IMR-90 (cell line): ENCODE results near the gene PPM1H. TPM values are rescaled to one million over a fixed set of nuclear protein-coding genes. Genes with fewer than 3 reads are reported as not detected.

Source experiments
- ATAC-seq: fragments of 200-7000 bp; cut with Tn5 transposase; 2 replicates; pipeline ENCODE4 v1.9.1; 2020; ENCODE audit warnings: low read depth, mild to moderate bottlenecking, moderate library complexity
- BruUV-seq: library from RNA; stranded (reverse); fragments of 400-500 nt; replicated peaks from 2 replicates; lab custom pipeline; 2021; lab: Mats Ljungman, UMichigan
- CTCF ChIA-PET: fragments of 300-600 bp; formaldehyde crosslinking; extraction: SDS; loops from one replicate; lab custom pipeline; 2021; ENCODE audit warnings: antibody characterized with exemption; lab: Yijun Ruan, JAX
- POLR2A ChIA-PET: fragments of 300-600 bp; sonication (Branson Sonifier 250); formaldehyde crosslinking; loops from one replicate; lab custom pipeline; 2022; ENCODE audit warnings: antibody characterized with exemption; ENCODE audit not compliant: unreplicated experiment; lab: Charles Lee
- DNase-seq: peaks from one replicate; pipeline ENCODE4 v3.0.0; 2013
- H2AFZ ChIP-seq: replicated peaks from 2 replicates; pipeline ENCODE3; 2013; ENCODE audit warnings: low read length, mild to moderate bottlenecking; ENCODE audit not compliant: poor library complexity
- H2AK5ac ChIP-seq: 2 replicates; pipeline ENCODE4 v1.6.1; 2013; ENCODE audit warnings: low read depth, low read length, inconsistent platforms
- H2AK9ac ChIP-seq: replicated peaks from 2 replicates; pipeline ENCODE3; 2013; ENCODE audit warnings: mild to moderate bottlenecking, low read depth, low read length, moderate library complexity; ENCODE audit not compliant: poor library complexity
- H2BK120ac ChIP-seq: 2 replicates; pipeline ENCODE4 v1.6.1; 2013; ENCODE audit warnings: low read depth, low read length, inconsistent platforms
- H2BK15ac ChIP-seq: 3 replicates; pipeline ENCODE4 v1.6.1; 2013; ENCODE audit warnings: low read depth, low read length, inconsistent platforms
- H2BK20ac ChIP-seq: 2 replicates; pipeline ENCODE4 v1.6.1; 2013; ENCODE audit warnings: low read depth, mild to moderate bottlenecking, inconsistent platforms, low read length, moderate library complexity
- H2BK5ac ChIP-seq: 2 replicates; pipeline ENCODE4 v1.6.1; 2013; ENCODE audit warnings: mild to moderate bottlenecking, low read depth, low read length, inconsistent platforms; ENCODE audit not compliant: poor library complexity, severe bottlenecking
- H3K14ac ChIP-seq: replicated peaks from 2 replicates; pipeline ENCODE4 v1.6.1; 2013; ENCODE audit warnings: low read depth, low read length, inconsistent platforms
- H3K18ac ChIP-seq: 2 replicates; pipeline ENCODE4 v1.6.1; 2013; ENCODE audit warnings: low read depth, low read length, control low read depth
- H3K23ac ChIP-seq: 2 replicates; pipeline ENCODE4 v1.6.1; 2013; ENCODE audit warnings: low read depth, low read length, inconsistent platforms
- H3K27ac ChIP-seq: 2 replicates; pipeline ENCODE4 v1.5.1; 2013; ENCODE audit warnings: mild to moderate bottlenecking, control low read depth, low read length; ENCODE audit not compliant: insufficient read depth
- H3K27me3 ChIP-seq: 2 replicates; pipeline ENCODE4 v1.6.1; 2013; ENCODE audit warnings: low read length; ENCODE audit not compliant: control insufficient read depth, insufficient read depth
- H3K36me3 ChIP-seq: 2 replicates; pipeline ENCODE4 v1.6.1; 2013; ENCODE audit warnings: low read length, mixed read lengths; ENCODE audit not compliant: control insufficient read depth, insufficient read depth
- H3K4ac ChIP-seq: 2 replicates; pipeline ENCODE4 v1.6.1; 2013; ENCODE audit warnings: low read depth, low read length, inconsistent platforms
- H3K4me1 ChIP-seq: 2 replicates; pipeline ENCODE4 v1.6.1; 2013; ENCODE audit warnings: low read length, mixed read lengths; ENCODE audit not compliant: control insufficient read depth, insufficient read depth
- H3K4me2 ChIP-seq: 2 replicates; pipeline ENCODE4 v1.6.1; 2013; ENCODE audit warnings: low read depth, mild to moderate bottlenecking, control low read depth, low read length, moderate library complexity
- H3K4me3 ChIP-seq: 2 replicates; pipeline ENCODE4 v1.5.1; 2013; ENCODE audit warnings: low read depth, mild to moderate bottlenecking, control low read depth, low read length, moderate library complexity; ENCODE audit not compliant: insufficient read depth
- H3K56ac ChIP-seq: 2 replicates; pipeline ENCODE4 v1.6.1; 2013; ENCODE audit warnings: low read length, inconsistent platforms; ENCODE audit not compliant: insufficient read depth; ENCODE audit errors: extremely low read depth
- H3K79me1 ChIP-seq, 2 experiments: 2 replicates each; pipeline ENCODE4 v1.6.1; 2013; ENCODE audit warnings: low read length in 2 of 2, inconsistent platforms in 1 of 2, low read depth in 1 of 2
- H3K9ac ChIP-seq: 2 replicates; pipeline ENCODE4 v1.6.1; 2013; ENCODE audit warnings: low read depth, low read length, control low read depth
- H3K9me1 ChIP-seq: 2 replicates; pipeline ENCODE4 v1.6.1; 2013; ENCODE audit warnings: low read length, inconsistent platforms; ENCODE audit not compliant: insufficient read depth
- H3K9me3 ChIP-seq: 2 replicates; pipeline ENCODE4 v1.6.1; 2013; ENCODE audit warnings: low read length; ENCODE audit not compliant: control insufficient read depth, insufficient read depth
- H4K20me1 ChIP-seq: 2 replicates; pipeline ENCODE4 v1.6.1; 2013; ENCODE audit warnings: low read length, inconsistent platforms; ENCODE audit not compliant: insufficient read depth
- H4K5ac ChIP-seq: 2 replicates; pipeline ENCODE4 v1.6.1; 2013; ENCODE audit warnings: mild to moderate bottlenecking, low read depth, low read length, control low read depth
- H4K8ac ChIP-seq, 2 experiments: 2 replicates each; pipeline ENCODE4 v1.6.1; 2013; ENCODE audit warnings: low read depth in 2 of 2, low read length in 2 of 2, control low read depth in 1 of 2, inconsistent platforms in 1 of 2
- H4K91ac ChIP-seq: 2 replicates; pipeline ENCODE4 v1.6.1; 2013; ENCODE audit warnings: low read depth, low read length, inconsistent platforms; ENCODE audit not compliant: insufficient read depth
- BHLHE40 ChIP-seq: fragments of 150-350 bp; IDR thresholded peaks from 2 replicates; pipeline ENCODE4 v1.6.1; 2016; ENCODE audit warnings: mild to moderate bottlenecking, low read depth, low read length
- CEBPB ChIP-seq: IDR thresholded peaks from 2 replicates; pipeline ENCODE4 v1.6.1; 2012; ENCODE audit warnings: low read depth, low read length, improper control_type of control experiment
- CHD1 ChIP-seq: IDR thresholded peaks from 2 replicates; pipeline ENCODE4 v1.6.1; 2012; ENCODE audit warnings: low read depth, low read length, improper control_type of control experiment
- CTCF ChIP-seq: conservative IDR thresholded peaks from 2 replicates; pipeline ENCODE4 v1.5.1; 2012; ENCODE audit warnings: mild to moderate bottlenecking, low read depth, low read length, improper control_type of control experiment
- ELK1 ChIP-seq: fragments of 150-350 bp; IDR thresholded peaks from 2 replicates; pipeline ENCODE4 v1.6.1; 2016; ENCODE audit warnings: low read depth, mild to moderate bottlenecking, low read length, moderate library complexity, borderline replicate concordance
- FOS ChIP-seq: fragments of 150-350 bp; IDR thresholded peaks from 2 replicates; pipeline ENCODE4 v1.6.1; 2016; ENCODE audit warnings: low read depth, low read length
- MAFK ChIP-seq: IDR thresholded peaks from 2 replicates; pipeline ENCODE4 v1.6.1; 2012; ENCODE audit warnings: low read depth, low read length, improper control_type of control experiment
- MAZ ChIP-seq: IDR thresholded peaks from 2 replicates; pipeline ENCODE4 v1.6.1; 2012; ENCODE audit warnings: low read depth, mild to moderate bottlenecking, low read length, improper control_type of control experiment, moderate library complexity, borderline replicate concordance
- MXI1 ChIP-seq: IDR thresholded peaks from 2 replicates; pipeline ENCODE4 v1.6.1; 2012; ENCODE audit warnings: low read depth, mild to moderate bottlenecking, low read length, moderate library complexity, borderline replicate concordance
- NFE2L2 ChIP-seq: fragments of 150-350 bp; IDR thresholded peaks from 2 replicates; pipeline ENCODE4 v1.6.1; 2016; ENCODE audit warnings: low read depth, mild to moderate bottlenecking, low read length
- POLR2A ChIP-seq: IDR thresholded peaks from 2 replicates; pipeline ENCODE4 v1.6.1; 2012; ENCODE audit warnings: mild to moderate bottlenecking, low read depth, low read length
- RAD21 ChIP-seq: IDR thresholded peaks from 2 replicates; pipeline ENCODE4 v1.6.1; 2012; ENCODE audit warnings: low read length, improper control_type of control experiment
- RCOR1 ChIP-seq: IDR thresholded peaks from 2 replicates; pipeline ENCODE4 v1.6.1; 2012; ENCODE audit warnings: mild to moderate bottlenecking, low read length, improper control_type of control experiment; ENCODE audit not compliant: insufficient replicate concordance
- RFX5 ChIP-seq: IDR thresholded peaks from 2 replicates; pipeline ENCODE4 v1.8.0; 2012; ENCODE audit warnings: low read depth, mild to moderate bottlenecking, low read length, moderate library complexity
- SMC3 ChIP-seq: fragments of 150-350 bp; IDR thresholded peaks from 2 replicates; pipeline ENCODE4 v1.6.1; 2016; ENCODE audit warnings: low read depth, mild to moderate bottlenecking, antibody characterized with exemption, low read length, moderate library complexity
- USF2 ChIP-seq: fragments of 150-350 bp; IDR thresholded peaks from 2 replicates; pipeline ENCODE4 v1.6.1; 2017; ENCODE audit warnings: mild to moderate bottlenecking, antibody characterized with exemption, low read length, low read depth
- WGBS, 2 experiments: methylation state at CpG; one replicate each; pipeline versions ENCODE4 v1.1.5 to v1.1.7; 2013; ENCODE audit warnings: missing lambda C conversion rate in 2 of 2; ENCODE audit not compliant: insufficient read length in 1 of 2; ENCODE audit errors: extremely low coverage in 2 of 2; 5-methylcytosine and 5-hydroxymethylcytosine counted together
- dilution Hi-C: fragments of 300-500 bp; cut with HindIII; formaldehyde crosslinking; loops from one replicate; pipeline ENCODE4 v1.14.3; 2018; ENCODE audit warnings: low sequenced_read_pairs; ENCODE audit not compliant: unreplicated experiment
- in situ Hi-C: fragments of 300-500 bp; cut with MboI; formaldehyde crosslinking; loops from 3 replicates; pipeline ENCODE4 v1.14.3; 2019; ENCODE audit warnings: low sequenced_read_pairs, inconsistent platforms, mixed read lengths
- intact Hi-C: fragments of 100-400 bp; cut with micrococcal nuclease; formaldehyde crosslinking; loops from 2 replicates; pipeline ENCODE4 v1.10.0; 2022
- polyA plus RNA-seq, 3 experiments: library from polyadenylated mRNA; depleted of rRNA; stranded (reverse); fragments of >200 nt; gene quantifications; 2 replicates each; pipeline ENCODE4 v1.2.3, GENCODE V29; 2012; ENCODE audit warnings: low replicate concordance in 1 of 3
- total RNA-seq: library from RNA; depleted of rRNA; stranded (reverse); fragments of >200 nt; gene quantifications from 2 replicates; pipeline ENCODE4 v1.2.3, GENCODE V29; 2012

PPM1H gene
- total and polyA plus RNA-seq, 2 of the 4 experiments (the other 2 are of a cell fraction) = 0.14 to 0.18 TPM

- Histone ChIP-seq H3K27me3 (no peaks in the 10 kb centered on the region; the same call in 1 of the 2 replicates), H2BK5ac (no peak overlapping the region), H4K20me1 (no peaks in the 10 kb centered on the region), H2BK15ac (no peak overlapping the region), H2BK120ac (no peak overlapping the region), H2AK9ac (no peak overlapping the region), H3K4me1 (no peaks in the 10 kb centered on the region), H3K14ac (no peak overlapping the region), H3K4me3 (no peak overlapping the region), H2AFZ (no peak overlapping the region), H2BK20ac (no peak overlapping the region), H3K4ac (no peak overlapping the region), H3K79me1 (no peaks in the 10 kb centered on the region), H4K91ac (no peak overlapping the region), H3K9ac (no peak overlapping the region), H3K9me1 (no peaks in the 10 kb centered on the region), H4K8ac (no peak overlapping the region), H3K36me3 (no peaks in the 10 kb centered on the region), H3K9me3 (no peaks in the 10 kb centered on the region), H3K4me2 (no peak overlapping the region), H3K23ac (no peak overlapping the region), H3K18ac (no peak overlapping the region), H4K5ac (no peak overlapping the region), H3K27ac (no peak overlapping the region), H3K56ac (no peak overlapping the region), H2AK5ac (no peak overlapping the region)
- no CpG with 5 or more reads among the region's 7 CpGs for WGBS, 2 experiments
- dilution Hi-C loops = no loop called here
- intact Hi-C loops = no loop called here
- DNase-seq (no peak), ATAC-seq (no peak)
- TF ChIP-seq NFE2L2 (no peak), RAD21 (no peak), RFX5 (no peak), USF2 (no peak), MAFK (no peak), SMC3 (no peak), BHLHE40 (no peak), CTCF (no peak), ELK1 (no peak), MAZ (no peak), RCOR1 (no peak), MXI1 (no peak), CHD1 (no peak), FOS (no peak), POLR2A (no peak), CEBPB (no peak)
- no TSS peak for BruUV-seq
- in situ Hi-C loops = no loop called here
- POLR2A ChIA-PET = no interaction called here
- CTCF ChIA-PET = no interaction called here
Observed at GRCh38 chr12:62969695-62970094, 34.7 kb upstream of the PPM1H start.
